ENCODE data around the gene AFAP1L1. TPM values are rescaled to one million over a fixed set of nuclear protein-coding genes. Genes with fewer than 3 reads are reported as not detected.

The AFAP1L1 gene
- total and polyA plus RNA-seq, 9 of the 15 experiments (the other 6 are each of a cell fraction or from before 2014, with no cell fraction given), result 0.01 to 0.12 (median 0.03) TPM; not detected in 4

- TF ChIP-seq, protein P1, sequence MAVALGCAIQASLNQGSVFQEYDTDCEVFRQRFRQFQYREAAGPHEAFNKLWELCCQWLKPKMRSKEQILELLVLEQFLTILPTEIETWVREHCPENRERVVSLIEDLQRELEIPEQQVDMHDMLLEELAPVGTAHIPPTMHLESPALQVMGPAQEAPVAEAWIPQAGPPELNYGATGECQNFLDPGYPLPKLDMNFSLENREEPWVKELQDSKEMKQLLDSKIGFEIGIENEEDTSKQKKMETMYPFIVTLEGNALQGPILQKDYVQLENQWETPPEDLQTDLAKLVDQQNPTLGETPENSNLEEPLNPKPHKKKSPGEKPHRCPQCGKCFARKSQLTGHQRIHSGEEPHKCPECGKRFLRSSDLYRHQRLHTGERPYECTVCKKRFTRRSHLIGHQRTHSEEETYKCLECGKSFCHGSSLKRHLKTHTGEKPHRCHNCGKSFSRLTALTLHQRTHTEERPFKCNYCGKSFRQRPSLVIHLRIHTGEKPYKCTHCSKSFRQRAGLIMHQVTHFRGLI (CRISPR knock-in tag; IDR thresholded peaks at IDR 0.05), result no peak
- peak; percentile 95 for TF ChIP-seq TOE1 (IDR thresholded peaks at IDR 0.05; ENCODE audit: borderline replicate concordance)
- TF ChIP-seq TOE1 (CRISPR knock-in tag; IDR thresholded peaks at IDR 0.05; ENCODE audit: borderline replicate concordance, low read depth), result no peak
- peak; percentile 73 for TF ChIP-seq TAL1 (IDR thresholded peaks at IDR 0.05)
- TF ChIP-seq TAF1 (IDR thresholded peaks at IDR 0.05; ENCODE audit: control insufficient read depth, extremely low read depth, insufficient read depth, low read length, severe bottlenecking), result peak; percentile 28
- TF ChIP-seq MCM5 (IDR thresholded peaks at IDR 0.05; ENCODE audit: low read depth), result no peak
- peak; percentile 79 for TF ChIP-seq TCF3 (CRISPR knock-in tag; IDR thresholded peaks at IDR 0.05)
- TF ChIP-seq, protein P2, sequence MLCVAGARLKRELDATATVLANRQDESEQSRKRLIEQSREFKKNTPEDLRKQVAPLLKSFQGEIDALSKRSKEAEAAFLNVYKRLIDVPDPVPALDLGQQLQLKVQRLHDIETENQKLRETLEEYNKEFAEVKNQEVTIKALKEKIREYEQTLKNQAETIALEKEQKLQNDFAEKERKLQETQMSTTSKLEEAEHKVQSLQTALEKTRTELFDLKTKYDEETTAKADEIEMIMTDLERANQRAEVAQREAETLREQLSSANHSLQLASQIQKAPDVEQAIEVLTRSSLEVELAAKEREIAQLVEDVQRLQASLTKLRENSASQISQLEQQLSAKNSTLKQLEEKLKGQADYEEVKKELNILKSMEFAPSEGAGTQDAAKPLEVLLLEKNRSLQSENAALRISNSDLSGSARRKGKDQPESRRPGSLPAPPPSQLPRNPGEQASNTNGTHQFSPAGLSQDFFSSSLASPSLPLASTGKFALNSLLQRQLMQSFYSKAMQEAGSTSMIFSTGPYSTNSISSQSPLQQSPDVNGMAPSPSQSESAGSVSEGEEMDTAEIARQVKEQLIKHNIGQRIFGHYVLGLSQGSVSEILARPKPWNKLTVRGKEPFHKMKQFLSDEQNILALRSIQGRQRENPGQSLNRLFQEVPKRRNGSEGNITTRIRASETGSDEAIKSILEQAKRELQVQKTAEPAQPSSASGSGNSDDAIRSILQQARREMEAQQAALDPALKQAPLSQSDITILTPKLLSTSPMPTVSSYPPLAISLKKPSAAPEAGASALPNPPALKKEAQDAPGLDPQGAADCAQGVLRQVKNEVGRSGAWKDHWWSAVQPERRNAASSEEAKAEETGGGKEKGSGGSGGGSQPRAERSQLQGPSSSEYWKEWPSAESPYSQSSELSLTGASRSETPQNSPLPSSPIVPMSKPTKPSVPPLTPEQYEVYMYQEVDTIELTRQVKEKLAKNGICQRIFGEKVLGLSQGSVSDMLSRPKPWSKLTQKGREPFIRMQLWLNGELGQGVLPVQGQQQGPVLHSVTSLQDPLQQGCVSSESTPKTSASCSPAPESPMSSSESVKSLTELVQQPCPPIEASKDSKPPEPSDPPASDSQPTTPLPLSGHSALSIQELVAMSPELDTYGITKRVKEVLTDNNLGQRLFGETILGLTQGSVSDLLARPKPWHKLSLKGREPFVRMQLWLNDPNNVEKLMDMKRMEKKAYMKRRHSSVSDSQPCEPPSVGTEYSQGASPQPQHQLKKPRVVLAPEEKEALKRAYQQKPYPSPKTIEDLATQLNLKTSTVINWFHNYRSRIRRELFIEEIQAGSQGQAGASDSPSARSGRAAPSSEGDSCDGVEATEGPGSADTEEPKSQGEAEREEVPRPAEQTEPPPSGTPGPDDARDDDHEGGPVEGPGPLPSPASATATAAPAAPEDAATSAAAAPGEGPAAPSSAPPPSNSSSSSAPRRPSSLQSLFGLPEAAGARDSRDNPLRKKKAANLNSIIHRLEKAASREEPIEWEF (CRISPR knock-in tag; IDR thresholded peaks at IDR 0.05), result 0 out of 2 replicates have a peak, but pooled peaks have one; percentile 34
- no peak for TF ChIP-seq HLTF (IDR thresholded peaks at IDR 0.05)
- TF ChIP-seq SMARCC2 (IDR thresholded peaks at IDR 0.05; ENCODE audit: low read depth), result peak; percentile 71; the same call in 1 of the 2 replicates
- TF ChIP-seq JUND (IDR thresholded peaks at IDR 0.05; ENCODE audit: borderline replicate concordance, low read depth, low read length), result peak; percentile 71; the same call in 1 of the 2 replicates
- peak; percentile 59; the same call in 1 of the 3 replicates for TF ChIP-seq JUND (tag; IDR thresholded peaks at IDR 0.05; ENCODE audit: borderline replicate concordance, low read depth, low read length)
- no peak for TF ChIP-seq PRMT5 (CRISPR knock-in tag; IDR thresholded peaks at IDR 0.05)
- TF ChIP-seq FOXM1 (IDR thresholded peaks at IDR 0.05; ENCODE audit: low read depth), result peak; percentile 14; the same call in 1 of the 2 replicates
- no peak for TF ChIP-seq FOXM1 (CRISPR knock-in tag; IDR thresholded peaks at IDR 0.05; ENCODE audit: low read depth)
- TF ChIP-seq EP400 (IDR thresholded peaks at IDR 0.05), result peak; percentile 61
- no peak for TF ChIP-seq ZNF184 (CRISPR knock-in tag; IDR thresholded peaks at IDR 0.05)
- peak; percentile 85 for TF ChIP-seq TEAD4 (IDR thresholded peaks at IDR 0.05; ENCODE audit: low read length)
- no peak for TF ChIP-seq TEAD4 (CRISPR knock-in tag; IDR thresholded peaks at IDR 0.05; ENCODE audit: borderline replicate concordance)
- peak; percentile 15 for TF ChIP-seq ZFP36 (IDR thresholded peaks at IDR 0.05; ENCODE audit: low read depth, low read length, partially characterized antibody)
- peak; percentile 71 for TF ChIP-seq ZNF584 (CRISPR knock-in tag; IDR thresholded peaks at IDR 0.05; ENCODE audit: low read depth)
- peak; percentile 43 for TF ChIP-seq DACH1 (IDR thresholded peaks at IDR 0.05; ENCODE audit: partially characterized antibody)
Observed at GRCh38 chr5:149320791-149321330, 49.2 kb downstream of the AFAP1L1 start (continued).

All from K562 (cell line).